GM19467 (cell line): Measurements from ENCODE around the gene B3GALNT1.

Source experiments
- ATAC-seq: cut with Tn5 transposase; IDR thresholded peaks from one replicate; pipeline ENCODE4 v1.9.1; 2021; ENCODE audit warnings: mild to moderate bottlenecking, moderate library complexity; ENCODE audit not compliant: unreplicated experiment

Gene B3GALNT1

DNA sequence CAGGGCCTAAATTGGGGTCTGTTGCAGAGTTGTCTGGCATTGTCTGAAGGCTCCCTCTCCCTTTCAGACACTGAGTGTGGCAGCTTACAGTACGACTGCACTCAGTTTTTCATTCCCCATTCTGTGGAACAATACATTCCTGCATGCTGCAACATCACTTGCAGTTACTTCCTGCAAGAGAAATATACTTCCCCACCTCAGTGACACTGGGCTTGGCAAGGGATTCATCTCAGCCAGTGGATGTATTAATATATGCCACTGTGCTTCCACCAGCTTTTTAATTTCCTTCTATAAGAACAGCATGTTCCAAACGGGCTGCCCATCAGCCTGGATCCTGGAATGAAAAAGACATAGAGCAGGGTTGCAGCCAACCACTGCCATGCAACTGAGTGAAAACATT, 23.1 kb downstream of the B3GALNT1 start:
- ATAC-seq: peak; percentile 25

DNA sequence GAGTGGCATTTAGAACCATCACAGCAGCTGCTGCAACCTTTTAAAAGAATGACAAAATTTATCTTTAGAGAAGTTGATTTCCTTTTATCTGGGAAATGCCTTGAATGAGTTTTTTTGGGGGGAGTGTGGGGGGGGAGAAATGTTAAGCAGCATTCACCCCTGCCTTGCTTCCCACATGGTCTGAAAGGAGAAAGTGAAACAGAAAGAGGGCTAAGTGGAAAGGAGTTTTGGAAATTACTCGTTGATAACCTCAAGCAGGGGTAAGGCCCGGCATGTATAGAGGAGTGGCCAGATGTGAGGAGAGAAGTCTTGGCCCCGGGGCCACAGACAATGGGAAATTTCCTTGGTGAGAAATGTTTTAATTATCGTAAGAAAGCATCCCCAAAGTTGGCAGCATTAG, 23.5 kb downstream of the B3GALNT1 start:
- ATAC-seq: peak; percentile 71

DNA sequence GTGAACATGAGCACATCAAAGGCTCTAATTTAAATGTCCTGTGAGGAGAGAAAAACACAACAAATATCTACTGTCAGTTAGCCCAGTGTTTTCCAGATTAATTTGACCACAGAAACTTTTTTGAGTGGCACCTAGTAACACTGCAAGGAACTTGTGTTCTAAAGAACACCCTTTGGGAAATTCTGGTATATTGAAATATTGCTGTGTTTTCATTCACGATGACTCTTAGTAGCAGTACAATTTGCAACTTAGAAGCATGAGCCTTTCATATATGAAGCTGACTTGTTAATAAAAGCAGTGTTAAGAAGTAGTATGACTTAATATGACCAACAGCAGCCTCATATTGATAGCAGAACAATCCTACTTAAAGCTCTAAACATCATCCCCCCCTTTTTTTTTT, 32.0 kb downstream of the B3GALNT1 start:
- no peak for ATAC-seq

- ATAC-seq: no peak
Measured at GRCh38 chr3:161072751-161073150, 32.4 kb downstream of the B3GALNT1 start.

DNA sequence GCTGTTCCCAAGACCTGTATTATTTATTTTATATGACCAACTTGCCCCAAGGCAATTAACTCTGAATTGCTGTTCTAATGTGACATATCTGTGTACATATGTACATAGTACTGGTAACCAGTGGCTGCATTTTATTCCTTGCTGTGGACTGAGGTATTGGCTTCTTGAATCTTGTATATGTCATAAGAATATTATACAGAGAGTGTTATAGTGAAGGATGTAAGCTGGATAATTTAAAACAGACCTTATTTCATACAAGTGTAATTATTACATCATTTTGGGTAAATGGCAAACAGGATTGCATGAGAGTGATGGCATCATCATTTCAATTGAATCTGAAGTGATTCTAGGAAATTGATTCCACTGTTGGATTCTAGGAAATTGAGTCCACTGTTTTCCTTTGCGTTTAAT, 32.9 kb downstream of the B3GALNT1 start:
- no peak for ATAC-seq

DNA sequence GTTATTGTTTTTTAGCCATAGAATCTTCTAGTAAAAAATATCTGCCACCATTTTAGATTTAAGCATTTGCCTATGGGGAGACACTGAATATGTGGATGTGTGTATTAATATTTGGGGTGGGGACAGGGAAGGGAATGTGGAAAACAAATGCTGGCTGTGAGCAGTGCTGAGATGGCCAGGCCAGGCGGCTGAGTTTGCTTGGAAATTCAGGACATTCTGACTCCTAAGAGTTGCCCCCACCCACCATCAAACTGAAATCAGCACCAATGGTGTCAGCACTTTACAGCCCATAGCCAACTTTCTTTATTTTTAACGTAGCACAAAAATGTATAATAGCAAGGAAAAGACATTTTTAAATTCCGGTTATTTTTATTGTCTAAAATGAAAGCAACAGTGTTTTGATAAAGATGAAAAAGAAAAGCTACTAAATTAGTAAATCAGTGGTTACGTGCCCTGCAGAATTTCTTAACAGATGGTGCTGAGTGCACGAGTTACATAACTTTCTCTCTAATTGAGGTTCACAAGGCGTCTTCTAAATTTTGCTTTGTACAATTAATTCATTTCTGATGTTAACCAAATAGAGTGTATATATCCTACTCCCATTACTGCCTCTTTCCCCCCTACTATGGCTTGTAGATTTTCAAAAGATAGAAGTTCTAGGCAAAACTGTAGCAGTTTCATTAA, 34.0 kb downstream of the B3GALNT1 start:
- ATAC-seq: no peak

GRCh38 chr3:161070252-161070930, 34.8 kb downstream of the B3GALNT1 start:
- no peak for ATAC-seq

DNA sequence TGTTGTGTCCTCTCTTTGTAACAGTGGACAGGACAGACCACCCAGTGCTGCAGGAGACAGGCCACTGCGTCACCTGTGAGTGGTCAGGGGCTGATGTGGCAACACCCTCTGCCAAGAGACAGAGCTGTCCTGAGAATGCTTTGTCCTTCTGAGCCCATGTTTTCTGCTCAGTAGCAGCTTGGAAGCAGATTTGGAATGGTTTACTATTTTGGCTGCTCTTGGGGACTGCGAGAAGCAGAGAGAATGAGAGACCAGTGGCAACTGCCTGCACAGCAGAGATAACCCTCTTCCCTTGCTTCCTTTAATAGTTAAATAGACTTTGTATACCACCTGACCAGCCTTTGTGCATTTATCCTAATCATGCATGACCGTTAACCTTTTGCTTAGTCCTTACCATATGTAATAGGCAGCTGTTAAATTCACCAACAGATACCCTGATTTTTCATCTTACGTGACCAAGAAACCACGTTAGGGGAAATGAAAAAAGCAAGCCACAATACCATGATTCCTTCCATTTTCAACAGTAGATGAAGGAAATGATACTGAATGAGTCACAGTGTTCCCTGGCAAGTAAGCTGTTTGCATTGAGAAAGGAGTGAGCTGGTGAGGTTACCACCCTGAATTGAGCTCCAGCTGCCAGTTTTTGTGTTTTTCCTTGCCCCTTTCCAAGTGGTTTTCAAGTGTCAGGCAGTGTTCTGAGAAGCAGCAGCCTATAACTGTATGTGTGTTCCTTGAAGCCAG, 35.5 kb downstream of the B3GALNT1 start:
- peak; percentile 94 for ATAC-seq

- ATAC-seq: peak; percentile 31
Measured at GRCh38 chr3:161067335-161067734, 37.8 kb downstream of the B3GALNT1 start.

DNA sequence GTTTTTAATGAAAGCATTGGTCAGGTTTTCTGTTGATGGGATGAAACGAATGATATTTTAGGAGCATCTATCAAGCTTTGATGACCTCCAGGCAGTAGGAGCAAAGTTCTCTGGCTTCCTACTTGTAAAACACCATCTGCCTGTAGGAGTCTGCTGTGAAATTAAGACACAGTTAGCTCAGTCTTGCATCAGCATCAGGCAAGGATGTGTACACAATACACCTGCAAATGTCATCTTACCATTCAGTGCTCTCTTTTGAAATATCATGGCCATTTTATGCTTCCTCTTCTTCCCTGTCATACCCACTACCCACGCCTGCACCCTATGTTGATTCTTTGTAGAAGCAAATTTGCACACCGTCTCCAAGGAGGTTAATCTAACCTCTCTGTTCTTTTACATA, 38.2 kb downstream of the B3GALNT1 start:
- ATAC-seq: no peak

GRCh38 chr3:161064413-161064812, 40.7 kb downstream of the B3GALNT1 start:
- no peak for ATAC-seq

DNA sequence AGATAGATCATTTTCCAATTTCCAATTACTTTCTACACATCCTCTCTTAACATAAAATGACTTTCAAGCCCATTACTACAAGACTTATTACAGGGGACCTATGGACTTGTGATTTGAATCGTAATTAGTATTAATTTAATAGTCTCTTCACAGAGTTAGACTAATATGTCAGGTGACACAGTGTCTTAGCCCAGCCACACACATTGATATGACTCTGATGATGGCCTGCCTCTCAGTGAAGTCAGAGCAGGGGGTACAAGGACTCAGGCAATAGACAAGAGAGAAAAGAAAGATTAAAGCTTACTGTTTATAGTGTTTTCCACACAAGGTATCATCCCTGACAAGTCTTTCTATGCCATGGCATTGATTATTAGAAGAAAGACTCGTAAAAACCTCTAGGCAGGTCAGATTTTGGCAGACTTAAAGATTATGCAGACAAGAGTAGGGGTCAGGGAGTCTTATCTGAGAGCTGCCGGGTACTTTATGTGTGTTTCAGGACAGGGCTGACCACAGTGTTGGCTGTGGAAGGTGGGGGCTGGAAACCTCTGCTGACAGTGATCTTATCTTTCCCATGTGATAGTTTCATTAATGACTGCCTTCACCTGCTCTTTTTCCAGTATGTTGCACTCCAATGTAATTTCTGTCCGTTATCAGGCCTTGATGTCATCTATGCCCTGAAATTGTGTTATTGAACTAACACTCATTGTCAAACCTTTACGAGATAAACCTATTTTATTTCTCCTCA, 50.1 kb downstream of the B3GALNT1 start:
- ATAC-seq: no peak

DNA sequence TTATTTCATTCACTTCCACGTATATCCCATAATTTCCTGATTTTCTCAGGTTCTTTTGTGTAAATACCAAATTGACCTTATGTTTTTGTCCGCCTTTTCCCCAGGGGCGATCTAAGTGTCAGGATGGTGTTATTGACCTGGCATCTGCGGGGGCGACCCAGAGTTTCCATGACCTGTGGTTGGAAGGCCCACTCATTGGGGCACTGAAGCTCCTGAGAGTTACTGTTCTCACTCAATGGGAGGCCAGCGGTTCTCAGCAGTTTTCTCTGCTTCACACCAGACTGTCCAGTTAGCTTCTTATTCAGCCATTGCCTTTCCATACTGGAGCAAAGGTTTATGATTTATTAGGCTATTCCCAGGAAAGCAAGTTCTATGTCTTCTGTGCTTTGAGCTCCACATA, 53.3 kb downstream of the B3GALNT1 start:
- no peak for ATAC-seq

DNA sequence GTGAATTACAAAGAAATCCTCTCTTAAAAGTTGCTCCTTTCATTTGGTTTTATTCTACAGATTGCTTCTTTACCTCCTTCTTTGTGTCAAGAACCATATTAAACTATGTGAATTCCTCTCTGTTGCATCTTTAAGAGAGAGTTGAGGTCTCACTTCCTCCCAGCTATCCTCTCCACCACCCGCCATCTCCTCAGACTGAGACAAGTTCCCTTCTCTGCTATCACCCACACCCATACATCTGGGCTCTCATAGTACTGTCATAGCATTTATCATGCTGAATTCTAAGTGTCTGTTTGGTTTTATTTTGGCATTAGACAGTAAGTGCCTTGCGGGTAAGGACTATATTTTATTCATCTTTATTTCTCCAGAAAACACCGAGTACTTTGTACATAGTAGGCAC, 54.2 kb downstream of the B3GALNT1 start:
- ATAC-seq: no peak

DNA sequence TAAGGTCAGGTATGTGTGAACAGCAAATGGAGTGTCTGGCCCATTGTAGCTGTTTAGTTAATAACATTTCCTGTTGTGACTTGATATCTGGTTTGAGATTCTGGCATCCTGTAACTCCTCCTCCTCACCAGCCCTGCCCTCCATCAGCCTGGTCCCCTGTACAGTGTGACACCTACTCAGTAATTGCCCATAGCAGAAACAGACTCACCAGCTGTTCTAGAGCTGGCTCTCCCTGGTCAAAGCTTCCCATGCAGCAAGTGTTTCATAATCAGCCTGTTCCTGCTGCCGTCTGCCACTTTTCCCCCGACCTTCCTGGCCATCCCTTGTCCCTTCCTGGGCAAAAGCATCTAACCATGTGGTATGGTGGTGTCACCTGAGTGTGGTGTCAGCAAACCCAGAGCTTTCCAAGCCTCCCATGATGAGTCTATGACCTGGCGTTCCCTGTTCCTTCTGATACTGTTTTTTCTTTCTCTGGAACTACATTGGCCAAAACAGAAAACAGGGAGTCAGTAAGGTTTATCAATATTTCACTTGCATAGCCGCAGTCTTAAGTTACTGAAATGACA, 55.4 kb downstream of the B3GALNT1 start:
- no peak for ATAC-seq

DNA sequence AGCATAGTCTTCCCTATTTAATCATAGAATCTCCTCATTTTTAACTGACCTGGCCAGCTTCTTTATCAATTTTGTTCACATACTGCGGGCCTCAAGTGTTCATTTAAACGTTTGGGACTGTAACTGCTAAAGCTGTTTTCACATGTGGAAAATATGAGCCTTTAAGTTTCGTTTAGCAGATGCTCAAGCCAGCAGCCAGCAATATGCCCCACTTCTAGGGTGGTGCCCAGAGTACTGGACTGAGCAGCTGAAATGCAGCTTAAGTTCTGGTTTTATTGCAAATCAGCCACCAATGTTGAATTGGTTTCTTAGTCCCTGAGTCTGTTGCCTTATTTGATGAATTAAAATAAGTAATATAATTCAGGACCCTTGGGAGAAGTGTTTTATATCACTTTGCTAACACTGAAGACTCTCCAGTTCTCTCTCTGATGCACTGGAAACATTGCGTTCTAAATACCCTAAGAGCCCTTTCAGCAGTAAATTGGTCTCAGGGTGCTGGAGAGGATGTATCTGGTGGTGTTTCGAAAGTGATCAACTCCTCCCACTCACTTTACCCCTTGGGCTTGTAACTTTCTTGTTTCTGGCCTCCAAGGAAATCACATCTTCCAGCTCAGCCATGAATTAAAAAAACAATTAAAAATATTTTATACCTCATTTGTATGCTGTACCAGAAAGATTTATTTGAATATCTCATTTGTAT, 61.7 kb downstream of the B3GALNT1 start:
- ATAC-seq: peak; percentile 63

DNA sequence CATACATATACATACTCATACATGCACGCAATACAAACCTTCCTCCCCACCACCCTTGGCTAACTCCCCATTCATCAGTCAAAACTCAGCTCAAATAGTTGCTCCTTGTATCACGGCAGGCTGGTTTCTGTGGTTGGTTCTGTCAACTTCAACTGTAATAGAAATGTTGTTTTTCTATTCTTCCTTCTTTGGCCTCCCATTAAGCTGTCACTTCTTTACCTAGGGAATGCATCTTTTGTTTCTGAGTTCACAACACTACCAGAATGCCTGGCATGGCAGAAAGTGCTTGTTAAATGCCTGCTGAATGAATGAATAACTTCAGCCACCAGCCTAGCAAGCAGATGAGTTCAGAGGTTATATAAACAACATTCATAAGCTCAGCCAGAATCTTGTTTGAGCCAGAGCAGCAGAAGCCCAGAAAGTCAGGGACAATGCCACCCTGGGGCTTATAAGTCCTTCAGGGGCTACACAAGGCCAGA, 63.1 kb downstream of the B3GALNT1 start:
- no peak for ATAC-seq

DNA sequence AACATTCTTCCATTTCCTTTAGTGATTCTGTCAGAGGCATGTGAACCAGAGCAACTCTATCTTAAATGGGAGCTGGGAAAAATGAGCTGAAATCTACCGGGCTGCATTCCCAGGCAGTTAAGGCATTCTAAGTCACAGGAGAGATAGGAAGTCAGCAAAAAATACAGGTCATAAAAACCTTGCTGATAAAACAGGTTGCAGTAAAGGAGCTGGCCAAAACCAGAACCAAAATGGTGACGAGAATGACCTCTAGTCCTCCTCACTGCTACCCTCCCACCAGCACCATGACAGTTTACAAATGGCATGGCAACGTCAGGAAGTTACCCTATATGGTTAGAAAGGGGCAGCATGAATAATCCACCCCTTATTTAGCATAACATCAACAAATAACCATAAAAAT, 66.4 kb downstream of the B3GALNT1 start:
- no peak for ATAC-seq

- no peak for ATAC-seq
Measured at GRCh38 chr3:161035711-161036110, 69.4 kb downstream of the B3GALNT1 start.

GRCh38 chr3:161034913-161035550, 70.1 kb downstream of the B3GALNT1 start:
- ATAC-seq: peak; percentile 86
